GM12878 (cell line): ENCODE data around the gene PIK3R2. TPM values are rescaled to one million over a fixed set of nuclear protein-coding genes. Genes with fewer than 3 reads are reported as not detected.

Experiments used
- CEBPZ ChIP-seq: fragments of 150-350 bp; IDR thresholded peaks from 2 replicates; pipeline ENCODE4 v1.6.1; 2016; ENCODE audit warnings: low read depth, low read length
- FOXM1 ChIP-seq: IDR thresholded peaks from 2 replicates; pipeline ENCODE4 v1.6.1; 2012; ENCODE audit warnings: low read depth, mild to moderate bottlenecking, inconsistent platforms, low read length, moderate library complexity
- MEF2B ChIP-seq: fragments of 450-650 bp; IDR thresholded peaks from 2 replicates; pipeline ENCODE4 v1.6.1; 2018; ENCODE audit warnings: mild to moderate bottlenecking, moderate library complexity; ENCODE audit not compliant: partially characterized antibody, poor library complexity, severe bottlenecking
- NR2C2 ChIP-seq: IDR thresholded peaks from 2 replicates; pipeline ENCODE4 v1.6.1; 2011; ENCODE audit warnings: borderline replicate concordance, low read depth; ENCODE audit not compliant: control insufficient read depth, insufficient read length
- POLR2A ChIP-seq: IDR thresholded peaks from 2 replicates; pipeline ENCODE4 v1.6.1; 2011; ENCODE audit warnings: low read depth, mild to moderate bottlenecking, low read length
- POLR2AphosphoS2 ChIP-seq: IDR thresholded peaks from 2 replicates; pipeline ENCODE4 v1.6.1; 2011; ENCODE audit warnings: low read depth, mild to moderate bottlenecking, low read length, improper control_type of control experiment, moderate library complexity
- REST ChIP-seq: IDR thresholded peaks from 2 replicates; pipeline ENCODE4 v1.6.1; 2012; ENCODE audit warnings: mild to moderate bottlenecking, low read depth, low read length
- RUNX3 ChIP-seq: IDR thresholded peaks from 2 replicates; pipeline ENCODE4 v1.6.1; 2012; ENCODE audit warnings: low read length, inconsistent platforms
- SIX5 ChIP-seq: IDR thresholded peaks from 2 replicates; pipeline ENCODE4 v1.6.1; 2011; ENCODE audit warnings: mild to moderate bottlenecking, low read depth, low read length, moderate library complexity; ENCODE audit not compliant: severe bottlenecking
- SUZ12 ChIP-seq: fragments of 200-600 bp; sonication (generic); IDR thresholded peaks from one replicate; pipeline ENCODE4 v1.6.1; 2018; ENCODE audit warnings: antibody characterized with exemption, mild to moderate bottlenecking; ENCODE audit not compliant: unreplicated experiment
- TBL1XR1 ChIP-seq: IDR thresholded peaks from 2 replicates; pipeline ENCODE4 v1.6.1; 2012; ENCODE audit warnings: low read depth, low read length, improper control_type of control experiment
- ZNF274 ChIP-seq: IDR thresholded peaks from one replicate; pipeline ENCODE4 v1.8.0; 2011; ENCODE audit not compliant: insufficient read length, insufficient read depth
- polyA plus RNA-seq, 11 experiments: library from polyadenylated mRNA; depleted of rRNA in 4 of 11; unstranded in 6 of 11; stranded (reverse) in 5 of 11; fragments of >200 nt; fragmentation: Nextera tagmentation in 4 of 11; fragmentation: Illumina TruSeq in 1 of 11; extraction: Ambion mirVana in 4 of 11; extraction: Trizol in 1 of 11; gene quantifications; 1 replicate in 1 of 11; 2 replicates in 10 of 11; pipeline versions ENCODE4 v1.2.1 to v1.2.3, GENCODE V29; 2011 to 2016; ENCODE audit warnings: inconsistent platforms in 2 of 11, missing spikeins in 2 of 11, low read depth in 1 of 11
- total RNA-seq, 4 experiments: library from RNA; depleted of rRNA in 3 of 4; stranded (reverse); fragments of >200 nt in 3 of 4; fragmentation: Illumina TruSeq in 1 of 4; extraction: Trizol in 1 of 4; gene quantifications; 2 replicates each; pipeline versions ENCODE4 v1.2.1 to v1.2.3, GENCODE V29; 2013 to 2021
- TF ChIP-seq, protein P1 (sequence below): fragments of 450-650 bp; conservative IDR thresholded peaks from 2 replicates; pipeline ENCODE4 v1.6.1; 2017; ENCODE audit warnings: mild to moderate bottlenecking, moderate library complexity
- TF ChIP-seq, protein P2 (sequence below): IDR thresholded peaks from 2 replicates; pipeline ENCODE4 v1.6.1; 2011; ENCODE audit warnings: borderline replicate concordance, low read depth, mild to moderate bottlenecking, moderate library complexity, low read length; ENCODE audit not compliant: insufficient read depth, poor library complexity, severe bottlenecking
- TF ChIP-seq, protein P3 (sequence below): fragments of 450-650 bp; formaldehyde crosslinking; IDR thresholded peaks from 2 replicates; pipeline ENCODE4 v1.5.0; 2022; ENCODE audit warnings: mild to moderate bottlenecking, missing genetic modification characterization

Gene PIK3R2
- total and polyA plus RNA-seq, 10 of the 15 experiments (the other 5 are each of a cell fraction or from before 2014, with no cell fraction given) = 0.26 to 22.6 (median 2.5) TPM

- no peak for TF ChIP-seq TBL1XR1
- no peak for TF ChIP-seq REST
- no peak for TF ChIP-seq SUZ12
- TF ChIP-seq, protein P1, sequence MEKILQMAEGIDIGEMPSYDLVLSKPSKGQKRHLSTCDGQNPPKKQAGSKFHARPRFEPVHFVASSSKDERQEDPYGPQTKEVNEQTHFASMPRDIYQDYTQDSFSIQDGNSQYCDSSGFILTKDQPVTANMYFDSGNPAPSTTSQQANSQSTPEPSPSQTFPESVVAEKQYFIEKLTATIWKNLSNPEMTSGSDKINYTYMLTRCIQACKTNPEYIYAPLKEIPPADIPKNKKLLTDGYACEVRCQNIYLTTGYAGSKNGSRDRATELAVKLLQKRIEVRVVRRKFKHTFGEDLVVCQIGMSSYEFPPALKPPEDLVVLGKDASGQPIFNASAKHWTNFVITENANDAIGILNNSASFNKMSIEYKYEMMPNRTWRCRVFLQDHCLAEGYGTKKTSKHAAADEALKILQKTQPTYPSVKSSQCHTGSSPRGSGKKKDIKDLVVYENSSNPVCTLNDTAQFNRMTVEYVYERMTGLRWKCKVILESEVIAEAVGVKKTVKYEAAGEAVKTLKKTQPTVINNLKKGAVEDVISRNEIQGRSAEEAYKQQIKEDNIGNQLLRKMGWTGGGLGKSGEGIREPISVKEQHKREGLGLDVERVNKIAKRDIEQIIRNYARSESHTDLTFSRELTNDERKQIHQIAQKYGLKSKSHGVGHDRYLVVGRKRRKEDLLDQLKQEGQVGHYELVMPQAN = no peak; the same call in 1 of the 2 replicates
- TF ChIP-seq ZNF274 = no peak
- TF ChIP-seq, protein P2, sequence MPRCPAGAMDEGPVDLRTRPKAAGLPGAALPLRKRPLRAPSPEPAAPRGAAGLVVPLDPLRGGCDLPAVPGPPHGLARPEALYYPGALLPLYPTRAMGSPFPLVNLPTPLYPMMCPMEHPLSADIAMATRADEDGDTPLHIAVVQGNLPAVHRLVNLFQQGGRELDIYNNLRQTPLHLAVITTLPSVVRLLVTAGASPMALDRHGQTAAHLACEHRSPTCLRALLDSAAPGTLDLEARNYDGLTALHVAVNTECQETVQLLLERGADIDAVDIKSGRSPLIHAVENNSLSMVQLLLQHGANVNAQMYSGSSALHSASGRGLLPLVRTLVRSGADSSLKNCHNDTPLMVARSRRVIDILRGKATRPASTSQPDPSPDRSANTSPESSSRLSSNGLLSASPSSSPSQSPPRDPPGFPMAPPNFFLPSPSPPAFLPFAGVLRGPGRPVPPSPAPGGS = no peak
- peak; percentile 89 for TF ChIP-seq CEBPZ
- no peak for TF ChIP-seq POLR2AphosphoS2
- no peak for TF ChIP-seq MEF2B
- TF ChIP-seq FOXM1 = no peak
- no peak for TF ChIP-seq SIX5
- no peak for TF ChIP-seq RUNX3
- TF ChIP-seq, protein P3, sequence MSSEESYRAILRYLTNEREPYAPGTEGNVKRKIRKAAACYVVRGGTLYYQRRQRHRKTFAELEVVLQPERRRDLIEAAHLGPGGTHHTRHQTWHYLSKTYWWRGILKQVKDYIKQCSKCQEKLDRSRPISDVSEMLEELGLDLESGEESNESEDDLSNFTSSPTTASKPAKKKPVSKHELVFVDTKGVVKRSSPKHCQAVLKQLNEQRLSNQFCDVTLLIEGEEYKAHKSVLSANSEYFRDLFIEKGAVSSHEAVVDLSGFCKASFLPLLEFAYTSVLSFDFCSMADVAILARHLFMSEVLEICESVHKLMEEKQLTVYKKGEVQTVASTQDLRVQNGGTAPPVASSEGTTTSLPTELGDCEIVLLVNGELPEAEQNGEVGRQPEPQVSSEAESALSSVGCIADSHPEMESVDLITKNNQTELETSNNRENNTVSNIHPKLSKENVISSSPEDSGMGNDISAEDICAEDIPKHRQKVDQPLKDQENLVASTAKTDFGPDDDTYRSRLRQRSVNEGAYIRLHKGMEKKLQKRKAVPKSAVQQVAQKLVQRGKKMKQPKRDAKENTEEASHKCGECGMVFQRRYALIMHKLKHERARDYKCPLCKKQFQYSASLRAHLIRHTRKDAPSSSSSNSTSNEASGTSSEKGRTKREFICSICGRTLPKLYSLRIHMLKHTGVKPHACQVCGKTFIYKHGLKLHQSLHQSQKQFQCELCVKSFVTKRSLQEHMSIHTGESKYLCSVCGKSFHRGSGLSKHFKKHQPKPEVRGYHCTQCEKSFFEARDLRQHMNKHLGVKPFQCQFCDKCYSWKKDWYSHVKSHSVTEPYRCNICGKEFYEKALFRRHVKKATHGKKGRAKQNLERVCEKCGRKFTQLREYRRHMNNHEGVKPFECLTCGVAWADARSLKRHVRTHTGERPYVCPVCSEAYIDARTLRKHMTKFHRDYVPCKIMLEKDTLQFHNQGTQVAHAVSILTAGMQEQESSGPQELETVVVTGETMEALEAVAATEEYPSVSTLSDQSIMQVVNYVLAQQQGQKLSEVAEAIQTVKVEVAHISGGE (CRISPR knock-in tag) = no peak
- no peak for TF ChIP-seq NR2C2
- TF ChIP-seq POLR2A = peak; percentile 47; the same call in 1 of the 2 replicates
Observed at GRCh38 chr19:18203863-18204393, 51.0 kb downstream of the PIK3R2 start, which contains the start of gene RAB3A (continued).
